ENCODE results near the gene NHP2. TPM values are rescaled to one million over a fixed set of nuclear protein-coding genes. Genes with fewer than 3 reads are reported as not detected.

Gene NHP2
- total RNA-seq, 2 experiments from 2014 or later: 349 to 354 TPM

- no peak within 1 kb of the TSS for H3K4me3 Mint-ChIP-seq
- H3K27ac Mint-ChIP-seq: no peak within 1 kb of the TSS
- H3K9me3 Mint-ChIP-seq: no peaks in the 10 kb centered on the region
These were observed 33.3 kb upstream of the NHP2 start, which contains the start of gene GMCL2 for GRCh38 chr5:178187014-178187413. Gene GMCL2 (minus strand): TSS chr5:178187371. CDS start chr5:178187299, 72 bp downstream.

GRCh38 chr5:178186427-178186826, 32.7 kb upstream of the NHP2 start:
- no peak overlapping the region for H3K4me3 Mint-ChIP-seq
- peaks cover 7% of the 10 kb centered on the region for H3K4me1 Mint-ChIP-seq
- H3K27me3 Mint-ChIP-seq: no peaks in the 10 kb centered on the region
- no peak for DNase-seq
- no peaks in the 10 kb centered on the region for H3K36me3 Mint-ChIP-seq
- H3K9me3 Mint-ChIP-seq: no peaks in the 10 kb centered on the region
- H3K27ac Mint-ChIP-seq: no peak overlapping the region

More at GRCh38 chr5:178187014-178187413, 33.3 kb upstream of the NHP2 start, which contains the start of gene GMCL2:
- peaks cover 6% of the 10 kb centered on the region for H3K4me1 Mint-ChIP-seq
- no peak for DNase-seq
- peaks cover 3% of the 10 kb centered on the region for H3K27me3 Mint-ChIP-seq
- no peaks in the 10 kb centered on the region for H3K36me3 Mint-ChIP-seq

- DNase-seq: no peak
- H3K27me3 Mint-ChIP-seq: no peaks in the 10 kb centered on the region
- H3K4me3 Mint-ChIP-seq: no peak overlapping the region
- no peaks in the 10 kb centered on the region for H3K9me3 Mint-ChIP-seq
- no peaks in the 10 kb centered on the region for H3K36me3 Mint-ChIP-seq
- H3K27ac Mint-ChIP-seq: peak overlapping the region; percentile 51
- peaks cover 7% of the 10 kb centered on the region for H3K4me1 Mint-ChIP-seq
These were observed 28.6 kb upstream of the NHP2 start for GRCh38 chr5:178182158-178182876.

GRCh38 chr5:178180141-178180863, 26.6 kb upstream of the NHP2 start:
- H3K4me3 Mint-ChIP-seq: no peak overlapping the region
- no peaks in the 10 kb centered on the region for H3K27me3 Mint-ChIP-seq
- no peak overlapping the region for H3K27ac Mint-ChIP-seq
- DNase-seq: no peak
- no peaks in the 10 kb centered on the region for H3K9me3 Mint-ChIP-seq
- peaks cover 7% of the 10 kb centered on the region for H3K4me1 Mint-ChIP-seq
- H3K36me3 Mint-ChIP-seq: no peaks in the 10 kb centered on the region

GRCh38 chr5:178177569-178177968, 23.9 kb upstream of the NHP2 start:
- no peak overlapping the region for H3K27ac Mint-ChIP-seq
- H3K36me3 Mint-ChIP-seq: no peaks in the 10 kb centered on the region
- H3K9me3 Mint-ChIP-seq: no peaks in the 10 kb centered on the region
- no peak overlapping the region for H3K4me3 Mint-ChIP-seq
- DNase-seq: no peak
- no peaks in the 10 kb centered on the region for H3K27me3 Mint-ChIP-seq
- H3K4me1 Mint-ChIP-seq: peaks cover 6% of the 10 kb centered on the region

GRCh38 chr5:178176791-178177190, 23.1 kb upstream of the NHP2 start:
- H3K27me3 Mint-ChIP-seq: no peaks in the 10 kb centered on the region
- no peaks in the 10 kb centered on the region for H3K4me1 Mint-ChIP-seq
- no peak for DNase-seq
- no peak overlapping the region for H3K27ac Mint-ChIP-seq
- no peak overlapping the region for H3K4me3 Mint-ChIP-seq
- no peaks in the 10 kb centered on the region for H3K9me3 Mint-ChIP-seq
- H3K36me3 Mint-ChIP-seq: no peaks in the 10 kb centered on the region

GRCh38 chr5:178174456-178174855, 20.8 kb upstream of the NHP2 start:
- Mint-ChIP-seq H3K4me1 (no peaks in the 10 kb centered on the region), H3K27ac (no peak overlapping the region), H3K4me3 (no peak overlapping the region), H3K36me3 (no peaks in the 10 kb centered on the region), H3K9me3 (no peaks in the 10 kb centered on the region), H3K27me3 (no peaks in the 10 kb centered on the region)
- no peak for DNase-seq

- Mint-ChIP-seq H3K9me3 (no peaks in the 10 kb centered on the region), H3K36me3 (no peaks in the 10 kb centered on the region), H3K4me1 (no peaks in the 10 kb centered on the region), H3K27ac (no peak overlapping the region), H3K4me3 (no peak overlapping the region), H3K27me3 (peaks cover under 1% of the 10 kb centered on the region)
- DNase-seq: no peak
These were observed 16.8 kb upstream of the NHP2 start for GRCh38 chr5:178170455-178170854.

- H3K27me3 Mint-ChIP-seq: peaks cover 33% of the 10 kb centered on the region
- H3K4me3 Mint-ChIP-seq: no peak overlapping the region
- H3K4me1 Mint-ChIP-seq: peaks cover 7% of the 10 kb centered on the region
- DNase-seq: no peak
- no peaks in the 10 kb centered on the region for H3K36me3 Mint-ChIP-seq
- no peak overlapping the region for H3K27ac Mint-ChIP-seq
- no peaks in the 10 kb centered on the region for H3K9me3 Mint-ChIP-seq
These were observed 11.9 kb upstream of the NHP2 start for GRCh38 chr5:178165581-178165980.

- Mint-ChIP-seq H3K27ac (no peak overlapping the region), H3K4me3 (peak overlapping the region; percentile 37), H3K4me1 (peaks cover 7% of the 10 kb centered on the region), H3K27me3 (peaks cover 33% of the 10 kb centered on the region), H3K36me3 (no peaks in the 10 kb centered on the region), H3K9me3 (no peaks in the 10 kb centered on the region)
- peak; percentile 90 for DNase-seq
These were observed 10.4 kb upstream of the NHP2 start for GRCh38 chr5:178163772-178164735.

GRCh38 chr5:178162481-178162880, 8.8 kb upstream of the NHP2 start:
- Mint-ChIP-seq H3K27me3 (peaks cover 33% of the 10 kb centered on the region), H3K4me1 (peaks cover 7% of the 10 kb centered on the region), H3K36me3 (no peaks in the 10 kb centered on the region), H3K27ac (no peak overlapping the region), H3K4me3 (no peak overlapping the region), H3K9me3 (no peaks in the 10 kb centered on the region)
- DNase-seq: no peak

- DNase-seq: no peak
- Mint-ChIP-seq H3K4me3 (no peak overlapping the region), H3K27ac (no peak overlapping the region), H3K27me3 (peaks cover 29% of the 10 kb centered on the region), H3K36me3 (no peaks in the 10 kb centered on the region), H3K9me3 (no peaks in the 10 kb centered on the region), H3K4me1 (peaks cover 7% of the 10 kb centered on the region)
These were observed 6.5 kb upstream of the NHP2 start for GRCh38 chr5:178160176-178160575.

- H3K4me3 Mint-ChIP-seq: no peak overlapping the region
- H3K27me3 Mint-ChIP-seq: no peaks in the 10 kb centered on the region
- no peaks in the 10 kb centered on the region for H3K9me3 Mint-ChIP-seq
- H3K27ac Mint-ChIP-seq: no peak overlapping the region
- H3K36me3 Mint-ChIP-seq: peaks cover 29% of the 10 kb centered on the region
- H3K4me1 Mint-ChIP-seq: peaks cover 28% of the 10 kb centered on the region
- no peak for DNase-seq
These were observed 1.4 kb upstream of the NHP2 start for GRCh38 chr5:178155065-178155464.

- DNase-seq: no peak
- Mint-ChIP-seq H3K27me3 (no peaks in the 10 kb centered on the region), H3K4me3 (peak overlapping the region; percentile 95), H3K36me3 (peaks cover 44% of the 10 kb centered on the region), H3K27ac (peak overlapping the region; percentile 94), H3K4me1 (peaks cover 45% of the 10 kb centered on the region), H3K9me3 (no peaks in the 10 kb centered on the region)
These were observed 917 bp downstream of the NHP2 start for GRCh38 chr5:178152491-178153444.
